ENCODE data around the gene OCRL.

GRCh38 chrX:129606918-129607317, 66.9 kb downstream of the OCRL start:
- TF ChIP-seq CTCF (conservative IDR thresholded peaks at IDR 0.05; ENCODE audit: low read depth, low read length) (peak; percentile 73), EZH2 (IDR thresholded peaks at IDR 0.05; ENCODE audit: low read length, unreplicated experiment) (no peak)
